HG03432 (cell line): Measurements from ENCODE around the gene SSBP3.

Experiments used
- ATAC-seq: cut with Tn5 transposase; IDR thresholded peaks from one replicate; pipeline ENCODE4 v1.9.1; 2021; ENCODE audit warnings: mild to moderate bottlenecking, moderate library complexity; ENCODE audit not compliant: unreplicated experiment

The SSBP3 gene

GRCh38 chr1:54312796-54313316, 93.3 kb downstream of the SSBP3 start:
- ATAC-seq: no peak

- ATAC-seq: no peak
Observed at GRCh38 chr1:54311506-54311905, 94.7 kb downstream of the SSBP3 start.

DNA sequence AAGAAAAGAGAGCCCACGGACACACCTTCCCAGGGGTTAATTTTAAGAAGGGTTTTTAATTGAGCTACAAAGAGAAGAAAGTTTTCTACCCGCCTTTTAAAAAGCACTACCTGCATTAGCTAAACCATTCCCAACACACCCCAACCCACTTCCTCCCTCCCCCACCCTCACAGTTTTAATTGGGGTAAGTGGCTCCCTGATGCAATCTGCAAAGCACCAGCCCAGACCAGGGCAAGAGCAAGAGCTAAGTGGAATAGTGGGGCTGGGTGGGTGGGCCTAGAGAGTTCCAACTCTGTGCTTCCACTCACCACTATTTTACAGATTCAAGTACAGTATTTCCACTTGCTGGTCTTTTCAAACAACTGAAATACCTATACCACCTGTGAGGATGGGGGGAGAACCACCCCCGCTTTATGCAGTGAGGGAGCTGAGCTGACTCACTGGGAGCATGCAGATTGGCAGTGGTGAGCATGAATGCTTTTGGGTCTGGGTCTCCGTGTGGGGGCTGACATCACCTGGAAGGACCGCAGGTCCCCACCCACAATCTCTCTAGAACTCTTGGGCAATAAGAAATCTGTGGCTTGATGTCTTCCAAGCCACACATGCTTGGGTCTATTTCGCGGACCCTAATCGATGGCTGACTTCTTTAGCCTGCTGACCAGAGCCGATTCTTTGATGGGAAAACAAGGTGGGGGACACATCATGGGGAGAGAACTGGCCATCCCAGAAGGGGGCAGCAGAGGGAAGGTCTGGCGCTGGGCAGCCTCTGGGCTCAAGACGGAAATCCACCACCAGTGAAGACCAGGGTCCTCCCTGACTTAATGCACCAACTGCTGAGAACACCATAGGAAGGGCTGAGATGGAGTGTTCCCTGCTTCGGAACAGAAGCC, 95.5 kb downstream of the SSBP3 start:
- no peak for ATAC-seq

DNA sequence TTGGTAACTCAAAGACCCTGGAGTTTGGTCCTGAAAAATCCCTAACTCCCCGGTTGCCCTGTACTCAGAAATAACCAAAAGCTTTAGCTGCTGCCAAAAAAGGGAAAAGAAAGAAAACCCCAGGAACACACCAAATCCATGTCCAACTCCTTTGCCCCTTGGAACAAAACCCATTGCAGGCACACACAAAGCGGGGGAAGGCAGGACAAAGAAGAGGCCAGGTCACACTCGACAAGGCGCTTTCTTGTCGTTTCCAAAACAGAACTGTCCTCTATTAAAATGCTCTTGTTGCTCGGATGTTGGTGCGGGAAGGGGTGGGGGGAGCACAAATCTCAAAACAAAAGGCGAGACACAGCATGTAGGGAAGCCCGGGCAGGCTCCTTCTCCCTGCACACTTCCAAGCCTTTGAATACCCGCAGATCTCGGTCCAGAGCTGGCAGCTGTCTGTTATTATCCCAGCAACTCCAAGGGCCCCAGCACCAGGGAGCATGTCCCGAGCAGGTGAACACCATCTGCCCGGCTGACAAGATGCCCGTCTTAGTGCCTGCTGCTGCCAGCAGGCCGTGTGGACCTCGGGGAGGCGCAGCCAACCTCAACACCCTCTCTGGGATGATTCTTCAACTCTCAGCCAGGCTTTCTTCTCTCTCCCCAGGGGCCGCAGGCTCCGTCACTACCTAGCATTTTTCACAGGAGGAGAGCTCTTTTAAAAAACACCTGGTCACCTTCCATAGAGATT, 96.4 kb downstream of the SSBP3 start:
- no peak for ATAC-seq

- no peak for ATAC-seq
Observed at GRCh38 chr1:54307305-54307704, 98.9 kb downstream of the SSBP3 start.

- ATAC-seq: no peak
Observed at GRCh38 chr1:54305906-54306514, 100.2 kb downstream of the SSBP3 start.

GRCh38 chr1:54304518-54304917, 101.7 kb downstream of the SSBP3 start:
- no peak for ATAC-seq

DNA sequence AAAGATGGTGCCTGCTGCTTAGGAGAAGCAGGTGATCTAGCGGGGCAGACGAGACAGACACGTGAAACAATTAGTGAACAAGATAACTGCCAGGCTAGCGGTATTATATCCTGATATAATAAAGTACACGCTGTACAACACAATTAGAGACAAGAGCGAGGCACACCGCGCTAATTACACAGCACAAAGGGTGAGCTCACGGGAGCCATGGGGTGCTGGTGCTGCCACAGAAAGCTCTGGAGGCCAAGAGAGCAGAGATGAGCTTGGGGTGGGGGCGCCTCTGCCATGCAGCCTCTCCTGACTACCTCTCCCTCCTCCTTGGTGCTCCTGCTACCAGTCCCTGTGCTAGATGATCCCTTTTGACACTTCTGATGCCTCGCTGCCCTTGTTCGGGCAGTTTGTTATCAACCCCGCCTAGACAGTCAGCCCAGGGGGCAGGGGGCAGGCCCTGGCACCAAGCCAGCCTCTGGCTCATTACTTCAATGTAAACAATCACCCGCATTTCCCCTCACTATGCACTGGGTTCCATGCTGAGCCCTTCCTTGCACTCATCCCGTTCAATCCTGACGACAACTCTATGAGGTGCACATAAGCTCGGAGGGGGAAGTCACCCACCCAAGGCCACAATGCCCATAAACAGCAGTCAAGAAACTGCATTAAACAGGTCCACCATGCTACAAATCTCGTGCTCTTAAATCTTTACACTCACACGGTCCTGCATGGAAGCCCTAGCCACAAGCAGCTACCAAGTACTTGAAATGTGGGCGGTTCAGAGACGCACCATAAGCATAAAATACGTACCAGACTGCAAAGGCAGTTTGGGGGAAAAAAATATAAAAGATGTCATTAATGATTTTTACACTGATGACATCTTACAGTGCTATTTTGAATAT, 103.0 kb downstream of the SSBP3 start:
- no peak for ATAC-seq

- no peak for ATAC-seq
Observed at GRCh38 chr1:54302549-54302948, 103.6 kb downstream of the SSBP3 start.

- ATAC-seq: no peak
Observed at GRCh38 chr1:54301497-54301896, 104.7 kb downstream of the SSBP3 start.

- ATAC-seq: no peak
Observed at GRCh38 chr1:54300401-54300800, 105.8 kb downstream of the SSBP3 start.

GRCh38 chr1:54299037-54299436, 107.2 kb downstream of the SSBP3 start:
- ATAC-seq: no peak

GRCh38 chr1:54298284-54299033, 107.7 kb downstream of the SSBP3 start:
- ATAC-seq: no peak

DNA sequence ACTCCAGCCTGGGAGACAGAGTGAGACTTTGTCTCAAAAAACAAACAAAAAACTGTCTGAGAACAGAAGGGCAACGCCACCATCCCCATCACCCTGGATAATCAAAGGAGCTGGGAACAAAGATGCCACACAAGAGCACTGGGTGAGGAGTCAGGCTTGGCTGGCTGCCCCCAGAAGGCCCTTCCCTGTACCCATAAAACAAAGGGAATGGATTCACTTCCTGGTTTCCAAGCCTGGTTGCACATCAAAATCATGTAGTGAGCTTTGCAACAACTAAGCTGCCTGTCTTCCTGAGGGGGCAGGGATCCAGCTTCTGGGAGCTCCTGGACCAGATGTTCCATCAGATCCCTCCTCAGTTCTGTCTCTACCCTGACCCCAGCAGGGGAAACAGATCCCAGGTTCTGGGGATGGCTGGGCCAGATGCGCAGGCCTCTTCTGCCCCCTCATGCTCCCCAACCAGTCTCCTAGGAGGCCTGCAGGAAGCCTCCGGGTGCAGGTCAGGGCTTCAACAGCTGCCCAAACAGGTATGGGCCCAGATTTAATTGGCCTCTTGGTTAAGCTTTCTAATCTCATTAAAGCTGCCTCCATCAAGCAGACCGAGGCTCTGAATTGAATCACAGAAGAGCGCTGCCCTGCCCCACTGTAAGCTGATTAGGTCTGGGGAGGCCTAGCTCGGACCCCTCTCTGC, 108.5 kb downstream of the SSBP3 start:
- no peak for ATAC-seq

DNA sequence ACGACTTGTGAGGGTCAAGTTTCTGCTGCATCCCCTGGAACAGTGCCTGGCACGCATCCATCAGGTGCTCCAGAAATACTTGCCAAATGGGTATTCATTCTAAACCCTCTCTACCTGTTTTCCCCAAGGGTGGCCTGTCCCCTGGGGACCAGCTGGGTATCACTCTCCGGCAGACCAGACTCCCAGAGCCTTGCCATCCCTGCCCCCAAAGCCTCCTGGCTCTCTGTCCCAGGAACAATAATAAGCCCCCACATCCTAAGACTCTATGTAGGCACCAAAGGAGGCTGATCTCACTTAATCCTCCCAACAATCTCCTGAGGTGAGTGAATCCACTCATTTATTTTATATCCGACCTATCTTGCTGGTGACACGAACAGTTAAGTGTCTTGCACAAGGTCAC, 109.5 kb downstream of the SSBP3 start:
- ATAC-seq: no peak

- no peak for ATAC-seq
Observed at GRCh38 chr1:54294887-54295286, 111.3 kb downstream of the SSBP3 start.

- no peak for ATAC-seq
Observed at GRCh38 chr1:54292002-54292911, 113.9 kb downstream of the SSBP3 start.
